HG02642 (cell line): ENCODE data around the gene C6orf62.
"Not testable (repeated sequence)": the region's sequence is repeated elsewhere in the genome, so short reads cannot be mapped to it uniquely, and the experiment has no call there.

Experiments used
- ATAC-seq: cut with Tn5 transposase; IDR thresholded peaks from one replicate; pipeline ENCODE4 v1.9.1; 2021; ENCODE audit warnings: mild to moderate bottlenecking; ENCODE audit not compliant: unreplicated experiment, poor library complexity

C6orf62 gene

GRCh38 chr6:24670492-24670891 is 48.5 kb downstream of the C6orf62 start:
- ATAC-seq: not testable (repeated sequence)

DNA sequence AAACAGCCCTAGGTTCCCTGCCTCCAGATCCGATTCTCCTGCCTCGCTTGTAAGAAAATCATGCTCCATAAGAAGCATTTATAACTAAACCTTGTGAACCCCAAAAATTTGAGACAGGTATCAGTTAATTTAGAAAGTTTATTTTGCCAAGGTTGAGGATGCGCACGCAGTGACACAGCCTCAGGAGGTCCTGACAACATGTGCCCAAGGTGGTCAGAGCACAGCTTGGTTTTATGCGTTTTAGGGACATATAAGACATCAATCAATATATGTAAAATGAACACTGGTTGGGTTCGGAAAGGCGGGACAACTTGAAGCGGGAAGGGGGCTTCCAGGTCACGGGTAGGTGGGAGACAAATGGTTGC is 50.0 kb downstream of the C6orf62 start:
- ATAC-seq: no peak

GRCh38 chr6:24668066-24668996 is 50.6 kb downstream of the C6orf62 start:
- ATAC-seq: not testable (repeated sequence)

DNA sequence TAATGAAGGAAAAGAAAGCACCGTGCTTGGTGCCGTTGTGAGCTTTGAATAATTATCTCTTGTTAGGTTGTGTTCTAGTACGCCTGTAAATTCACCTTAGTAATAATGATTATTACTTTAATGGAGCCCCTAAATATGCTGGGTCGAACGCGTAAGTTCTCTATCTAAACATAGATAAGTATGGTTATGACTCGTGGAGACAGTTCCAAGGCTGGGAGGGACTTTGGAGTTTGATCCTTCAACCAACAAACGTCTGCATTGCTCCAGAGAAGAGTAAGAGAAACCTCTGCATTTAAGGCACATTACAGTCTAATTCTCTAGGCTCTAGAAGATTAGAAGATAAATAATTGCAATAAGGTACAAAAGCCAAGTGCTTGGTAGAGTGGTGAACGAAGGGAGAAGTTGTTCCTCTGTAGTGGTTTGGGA is 51.6 kb downstream of the C6orf62 start:
- ATAC-seq: no peak

- peak; percentile 97 for ATAC-seq
Measured at GRCh38 chr6:24666641-24667377, 52.1 kb downstream of the C6orf62 start, which contains the start of the genes ACOT13 and TDP2. ACOT13 (plus strand) TSS chr6:24667077; CDS start chr6:24667264, 187 bp downstream. TDP2 (minus strand) TSS chr6:24666899; CDS start chr6:24666862, 37 bp downstream.

DNA sequence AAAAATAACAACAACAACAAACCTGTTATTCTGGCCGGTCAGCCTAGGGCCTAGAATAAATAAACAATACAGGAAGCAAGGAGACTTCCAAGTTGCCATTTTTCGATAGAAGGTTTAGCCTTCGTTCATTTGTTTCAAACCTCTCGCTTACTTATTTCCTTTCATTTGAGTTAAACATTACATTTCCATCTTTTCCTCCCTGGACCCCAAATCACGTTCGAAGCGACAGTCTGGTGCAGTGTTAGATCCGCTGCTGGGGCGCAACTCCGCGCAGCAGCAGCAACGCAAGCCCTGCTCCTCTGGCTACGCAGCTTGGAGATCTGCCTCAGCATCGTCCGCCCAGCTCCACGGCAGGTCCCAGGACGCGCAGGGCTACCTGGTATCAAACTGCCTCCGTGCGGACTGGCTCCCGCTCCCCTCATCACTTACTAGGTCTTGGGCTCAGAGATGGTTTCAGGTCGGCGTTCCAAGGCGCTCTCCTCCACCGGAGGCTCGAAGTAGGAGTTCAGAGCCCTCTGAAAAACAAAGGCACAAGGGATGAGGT is 52.8 kb downstream of the C6orf62 start:
- ATAC-seq: peak; percentile 41

DNA sequence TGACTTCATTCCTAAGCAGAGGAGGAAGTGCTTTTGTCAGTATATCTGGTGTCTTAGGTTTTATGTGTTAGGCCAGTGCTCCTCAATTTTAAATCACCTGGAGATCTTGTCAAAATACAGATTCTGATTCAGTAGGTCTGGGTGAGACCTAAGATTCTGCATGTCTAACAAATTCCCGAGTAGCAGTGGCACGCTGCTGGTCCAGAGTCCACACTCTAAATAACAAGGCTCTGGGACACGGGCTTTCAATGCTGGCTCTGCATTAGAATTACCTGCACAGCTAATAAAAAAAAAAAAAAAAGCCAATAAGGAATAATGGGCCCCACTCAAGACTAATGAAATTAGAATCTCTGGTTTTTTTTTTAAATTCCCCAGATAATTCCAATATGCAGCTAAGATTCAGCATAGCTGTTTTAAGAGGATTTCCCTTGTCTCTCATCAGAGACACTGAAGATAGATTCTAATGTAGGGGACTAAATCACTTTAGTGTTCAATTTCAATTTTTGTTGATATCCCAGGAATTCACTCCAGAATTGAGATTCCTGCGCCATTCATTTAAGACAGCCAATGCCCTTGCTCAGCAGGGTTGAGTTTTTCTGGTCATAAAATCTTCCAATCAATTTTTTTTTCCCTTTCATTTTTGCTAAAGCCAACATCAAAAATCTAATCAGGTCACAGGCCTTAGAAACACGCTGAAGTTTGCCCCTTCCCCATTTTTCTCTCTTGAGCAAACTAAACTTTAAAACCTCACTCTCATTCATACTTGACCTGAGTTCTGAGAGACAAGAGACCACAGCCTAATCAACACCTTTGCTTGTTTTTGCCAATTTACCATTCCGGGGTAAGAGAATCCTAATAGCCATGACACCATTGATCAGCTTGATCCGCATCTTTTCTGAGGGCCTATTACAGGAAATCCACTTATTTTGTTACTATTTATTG is 54.6 kb downstream of the C6orf62 start:
- no peak for ATAC-seq

DNA sequence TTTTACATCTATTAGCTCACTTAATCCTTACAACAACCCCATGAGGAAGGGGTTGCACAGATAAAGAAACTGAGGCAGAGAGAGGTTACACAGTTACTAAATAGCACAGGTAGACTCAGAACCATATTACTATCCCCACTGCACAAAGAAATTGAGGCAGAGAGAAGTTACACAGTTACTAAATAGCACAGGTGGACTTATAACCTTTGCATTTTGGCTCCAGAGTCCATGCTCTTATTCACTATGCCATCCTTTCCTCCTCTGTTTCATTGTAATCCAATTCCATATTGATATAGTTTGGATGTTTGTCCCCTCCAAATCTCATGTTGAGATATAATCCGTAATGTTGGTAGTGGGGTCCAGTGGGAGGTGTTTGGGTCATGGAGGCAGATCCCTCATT is 55.8 kb downstream of the C6orf62 start:
- no peak for ATAC-seq

- no peak for ATAC-seq
Measured at GRCh38 chr6:24662236-24662635, 56.7 kb downstream of the C6orf62 start.

DNA sequence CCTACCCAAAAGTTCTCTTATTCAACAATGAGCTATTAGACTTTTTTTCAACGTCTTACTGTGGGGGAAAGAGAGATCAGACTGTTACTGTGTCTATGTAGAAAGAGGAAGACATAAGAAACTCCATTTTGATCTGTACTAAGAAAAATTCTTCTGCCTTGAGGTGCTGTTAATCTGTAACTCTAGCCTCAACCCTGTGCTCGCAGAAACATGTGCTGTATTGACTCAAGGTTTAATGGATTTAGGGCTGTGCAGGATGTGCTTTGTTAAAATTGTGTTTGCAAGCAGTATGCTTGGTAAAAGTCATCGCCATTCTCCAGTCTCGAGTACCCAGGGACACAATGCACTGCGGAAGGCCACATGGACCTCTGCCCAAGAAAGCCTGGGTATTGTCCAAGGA is 57.2 kb downstream of the C6orf62 start:
- ATAC-seq: not testable (repeated sequence)

DNA sequence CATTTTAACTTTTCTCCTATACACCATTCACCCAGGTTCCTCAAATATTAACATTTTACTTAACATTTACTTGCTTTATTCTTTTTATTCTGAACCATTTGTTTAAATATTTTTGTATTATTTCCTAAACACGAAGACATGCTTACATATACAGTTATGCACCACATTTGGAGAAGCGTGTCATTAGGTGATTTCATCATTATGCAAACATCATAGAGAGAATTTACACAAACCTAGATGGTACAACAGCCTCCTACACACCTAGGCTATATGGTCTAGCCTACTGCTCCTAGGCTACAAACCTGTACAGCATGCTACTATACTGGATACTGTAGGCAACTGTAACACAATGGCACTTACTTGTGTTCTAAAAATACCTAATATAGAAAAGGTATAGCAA is 58.8 kb downstream of the C6orf62 start:
- ATAC-seq: no peak

GRCh38 chr6:24659561-24659960 is 59.4 kb downstream of the C6orf62 start:
- ATAC-seq: no peak

DNA sequence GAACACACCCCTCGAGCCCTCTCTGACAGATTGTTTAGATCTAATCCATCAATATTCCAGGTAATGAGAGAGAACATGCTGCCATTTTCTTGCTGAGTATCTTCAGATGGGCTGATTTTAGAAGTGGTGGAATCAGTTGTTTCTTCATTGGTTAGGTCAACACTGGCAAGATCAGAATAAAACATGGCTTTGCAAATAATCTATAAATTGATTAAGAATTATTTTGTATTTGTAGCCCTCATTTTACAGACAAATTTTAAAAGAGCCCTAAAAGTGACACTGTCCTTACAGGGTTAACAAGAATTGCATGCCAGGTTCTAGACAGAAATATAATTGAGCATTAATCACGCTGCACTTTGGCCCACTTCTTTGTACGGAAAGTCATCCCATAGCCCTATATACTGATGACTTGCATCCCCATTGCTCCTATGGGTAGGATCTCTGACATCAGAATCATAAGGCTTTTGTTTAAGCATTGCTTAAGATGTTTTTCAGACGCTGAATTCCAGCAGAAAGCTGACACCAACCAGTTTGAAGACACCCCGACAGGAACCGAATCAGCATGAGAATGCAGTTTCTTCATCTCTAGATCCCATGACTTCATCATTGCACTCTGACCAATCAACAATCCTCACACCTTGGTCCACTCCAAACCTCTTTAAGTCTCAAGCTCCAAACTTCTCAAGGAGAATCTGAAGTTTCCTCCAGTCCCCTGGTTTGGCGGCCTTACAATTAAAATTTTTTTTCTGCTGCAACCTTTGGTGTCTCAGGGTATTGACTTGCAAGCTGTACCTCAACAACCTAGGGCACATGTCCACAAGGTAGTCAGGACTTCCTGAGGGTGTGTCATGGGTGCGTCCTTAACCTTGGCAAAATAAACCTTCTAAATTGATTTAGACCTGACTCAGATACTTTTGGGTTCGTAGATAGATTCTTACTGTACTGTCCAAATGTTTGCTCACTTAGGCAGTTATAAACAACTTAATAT is 60.1 kb downstream of the C6orf62 start:
- no peak for ATAC-seq

- no peak for ATAC-seq
Measured at GRCh38 chr6:24655215-24655614, 63.7 kb downstream of the C6orf62 start.
